SK-N-SH (cell line): ENCODE data around the gene UBLCP1. TPM values are rescaled to one million over a fixed set of nuclear protein-coding genes. Genes with fewer than 3 reads are reported as not detected.

ENCODE experiments used
- CTCF ChIA-PET: fragments of 300-600, 350-600 bp; formaldehyde crosslinking; extraction: SDS; loops from one replicate; lab custom pipeline; 2021; lab: Yijun Ruan, JAX
- POLR2A ChIA-PET: fragments of 350-600 bp; sonication (Branson Sonifier 250); formaldehyde crosslinking; extraction: SDS; loops from one replicate; lab custom pipeline; 2020; ENCODE audit warnings: antibody characterized with exemption, inconsistent platforms; lab: Yijun Ruan, JAX
- DNase-seq: peaks from one replicate; pipeline ENCODE4 v3.0.0; 2012
- H2AFZ ChIP-seq: fragments of 200-600 bp; sonication (generic); 2 replicates; pipeline ENCODE4 v1.8.1; 2016; ENCODE audit warnings: antibody characterized with exemption, mild to moderate bottlenecking, low read depth
- H3F3A ChIP-seq: fragments of 200-600 bp; sonication (generic); replicated peaks from 2 replicates; pipeline ENCODE3; 2016; ENCODE audit warnings: antibody characterized with exemption, mild to moderate bottlenecking; ENCODE audit not compliant: insufficient read depth
- H3K27ac ChIP-seq, 2 experiments: fragments of 200-500 bp in 1 of 2; fragments of 200-600 bp in 1 of 2; sonication (Bioruptor generic) in 1 of 2; sonication (generic), shearing (Covaris generic) in 1 of 2; 2 replicates each; pipeline versions ENCODE4 v1.5.1 to v1.6.1; 2014 to 2016; ENCODE audit warnings: low read depth in 2 of 2, inconsistent platforms in 1 of 2, low read length in 1 of 2, mild to moderate bottlenecking in 1 of 2, mixed read lengths in 1 of 2
- H3K27me3 ChIP-seq: fragments of 200-600 bp; sonication (generic), shearing (Covaris generic); 2 replicates; pipeline ENCODE4 v1.6.1; 2016; ENCODE audit warnings: mixed run types; ENCODE audit not compliant: insufficient read depth
- H3K36me3 ChIP-seq, 2 experiments: fragments of 200-500 bp in 1 of 2; fragments of 200-600 bp in 1 of 2; sonication (Bioruptor generic) in 1 of 2; sonication (generic) in 1 of 2; replicated peaks in 1 of 2; 2 replicates each; pipeline versions ENCODE3 to v1.5.1; 2014 to 2016; ENCODE audit warnings: low read length in 1 of 2, mild to moderate bottlenecking in 1 of 2; ENCODE audit not compliant: insufficient read depth in 2 of 2, control insufficient read depth in 1 of 2
- H3K4me1 ChIP-seq, 2 experiments: fragments of 200-500 bp in 1 of 2; fragments of 200-600 bp in 1 of 2; sonication (Bioruptor generic) in 1 of 2; sonication (generic), shearing (Covaris generic) in 1 of 2; 2 replicates each; pipeline versions ENCODE4 v1.5.1 to v1.6.1; 2014 to 2016; ENCODE audit warnings: low read depth in 1 of 2, low read length in 1 of 2, mixed run types in 1 of 2; ENCODE audit not compliant: insufficient read depth in 2 of 2, control insufficient read depth in 1 of 2
- H3K4me2 ChIP-seq: fragments of 200-600 bp; sonication (generic), shearing (Covaris generic); 2 replicates; pipeline ENCODE4 v1.6.1; 2017; ENCODE audit warnings: mixed run types
- H3K4me3 ChIP-seq, 2 experiments: fragments of 200-500 bp in 1 of 2; fragments of 200-600 bp in 1 of 2; sonication (Bioruptor generic) in 1 of 2; sonication (generic), shearing (Covaris generic) in 1 of 2; 2 replicates each; pipeline versions ENCODE4 v1.5.1 to v1.8.1; 2014 to 2016; ENCODE audit warnings: low read depth in 2 of 2, inconsistent platforms in 1 of 2, low read length in 1 of 2, mild to moderate bottlenecking in 1 of 2, mixed read lengths in 1 of 2, moderate library complexity in 1 of 2
- H3K79me2 ChIP-seq: fragments of 200-600 bp; sonication (generic); 2 replicates; pipeline ENCODE4 v1.8.1; 2017; ENCODE audit warnings: mild to moderate bottlenecking; ENCODE audit not compliant: insufficient read depth
- H3K9ac ChIP-seq: fragments of 200-600 bp; sonication (generic); 2 replicates; pipeline ENCODE4 v1.6.1; 2017; ENCODE audit warnings: mixed run types
- H3K9me2 ChIP-seq: fragments of 200-600 bp; sonication (generic); 2 replicates; pipeline ENCODE4 v1.6.1; 2017; ENCODE audit warnings: mixed run types
- H3K9me3 ChIP-seq: fragments of 200-600 bp; sonication (generic); 2 replicates; pipeline ENCODE4 v1.6.1; 2017; ENCODE audit warnings: mixed run types, mild to moderate bottlenecking, moderate library complexity
- H4K20me1 ChIP-seq: fragments of 200-600 bp; sonication (generic); 2 replicates; pipeline ENCODE4 v1.6.1; 2017; ENCODE audit warnings: mild to moderate bottlenecking, mixed run types; ENCODE audit not compliant: insufficient read depth
- CHD2 ChIP-seq: fragments of 150-350 bp; IDR thresholded peaks from 2 replicates; pipeline ENCODE4 v1.6.1; 2018; ENCODE audit warnings: low read length; ENCODE audit not compliant: partially characterized antibody
- GATA2 ChIP-seq: sonication (generic); formaldehyde crosslinking; IDR thresholded peaks from 2 replicates; pipeline ENCODE4 v1.5.0; 2020; ENCODE audit warnings: mild to moderate bottlenecking, missing genetic modification reagents
- NFIC ChIP-seq: IDR thresholded peaks from 2 replicates; pipeline ENCODE4 v1.4.0; 2012; ENCODE audit warnings: borderline replicate concordance
- NRF1 ChIP-seq: IDR thresholded peaks from 2 replicates; pipeline ENCODE4 v1.6.1; 2012; ENCODE audit warnings: low read depth, mild to moderate bottlenecking, low read length
- RAD21 ChIP-seq: IDR thresholded peaks from 2 replicates; pipeline ENCODE4 v1.6.1; 2012; ENCODE audit warnings: mild to moderate bottlenecking, low read length
- RXRA ChIP-seq: IDR thresholded peaks from 2 replicates; pipeline ENCODE4 v1.4.0; 2012; ENCODE audit warnings: low read depth, mild to moderate bottlenecking, borderline replicate concordance
- SIN3A ChIP-seq: IDR thresholded peaks from 2 replicates; pipeline ENCODE4 v1.6.1; 2012; ENCODE audit warnings: low read depth, mild to moderate bottlenecking, low read length, moderate library complexity, borderline replicate concordance
- WGBS: methylation state at CpG from one replicate; pipeline ENCODE4 v1.1.6; 2017; ENCODE audit warnings: low lambda C conversion rate; 5-methylcytosine and 5-hydroxymethylcytosine counted together
- polyA plus RNA-seq, 3 experiments: library from polyadenylated mRNA; depleted of rRNA; stranded (reverse); fragments of >200 nt; gene quantifications; 2 replicates each; pipeline ENCODE4 v1.2.3, GENCODE V29; 2012
- TF ChIP-seq, protein P1 (sequence below): IDR thresholded peaks from 2 replicates; pipeline ENCODE4 v1.4.0; 2012; ENCODE audit warnings: low read depth, borderline replicate concordance
- TF ChIP-seq, protein P2 (sequence below): IDR thresholded peaks from 2 replicates; pipeline ENCODE4 v1.4.0; 2012; ENCODE audit warnings: low read depth, borderline replicate concordance
- TF ChIP-seq, protein P3 (sequence below): IDR thresholded peaks from 2 replicates; pipeline ENCODE4 v1.4.0; 2012; ENCODE audit warnings: low read depth
- TF ChIP-seq, protein P4 (sequence below): fragments of 150-350 bp; IDR thresholded peaks from 2 replicates; pipeline ENCODE4 v1.6.1; 2016; ENCODE audit warnings: mild to moderate bottlenecking, low read depth, low read length
- TF ChIP-seq, protein P5 (sequence below): fragments of 150-350 bp; IDR thresholded peaks from 2 replicates; pipeline ENCODE4 v1.6.1; 2017; ENCODE audit warnings: antibody characterized with exemption, low read length, low read depth, borderline replicate concordance
- TF ChIP-seq, protein P6 (sequence below): fragments of 200-600 bp; sonication (generic); IDR thresholded peaks from 2 replicates; pipeline ENCODE4 v1.6.1; 2017; ENCODE audit warnings: antibody characterized with exemption, mild to moderate bottlenecking, moderate library complexity

UBLCP1 gene
- polyA plus RNA-seq, 1 of the 3 experiments (the other 2 are of a cell fraction) = 13.8 TPM

DNA sequence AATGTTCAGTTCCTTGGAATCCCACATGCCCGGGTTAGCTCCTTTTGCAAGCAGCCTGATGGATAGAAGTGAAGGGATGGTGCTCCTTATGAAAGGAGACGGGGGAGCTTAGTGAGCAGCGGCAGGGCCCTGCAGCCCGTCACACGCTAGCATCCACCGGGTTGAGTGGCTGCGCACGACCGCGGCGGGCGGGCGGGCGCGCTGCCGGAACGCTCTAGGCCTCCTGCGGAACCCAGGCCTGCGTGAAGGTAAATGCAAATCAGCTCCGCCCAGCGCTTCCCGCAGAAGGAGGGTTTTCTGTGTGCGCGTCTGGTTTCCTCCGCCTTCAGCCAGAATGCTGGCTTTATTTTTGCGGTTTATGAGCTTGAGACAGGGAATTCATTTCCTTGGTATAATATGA lies 47.4 kb downstream of the UBLCP1 start:
- no peaks in the 10 kb centered on the region for H3K79me2 ChIP-seq
- WGBS = 86% methylated on average over 25 of the region's 26 CpGs
- H3K9me3 ChIP-seq = no peaks in the 10 kb centered on the region
- H3K27ac ChIP-seq = no peak overlapping the region
- no peaks in the 10 kb centered on the region for H3K36me3 ChIP-seq
- no peak overlapping the region for H3K9ac ChIP-seq
- TF ChIP-seq, protein P1, sequence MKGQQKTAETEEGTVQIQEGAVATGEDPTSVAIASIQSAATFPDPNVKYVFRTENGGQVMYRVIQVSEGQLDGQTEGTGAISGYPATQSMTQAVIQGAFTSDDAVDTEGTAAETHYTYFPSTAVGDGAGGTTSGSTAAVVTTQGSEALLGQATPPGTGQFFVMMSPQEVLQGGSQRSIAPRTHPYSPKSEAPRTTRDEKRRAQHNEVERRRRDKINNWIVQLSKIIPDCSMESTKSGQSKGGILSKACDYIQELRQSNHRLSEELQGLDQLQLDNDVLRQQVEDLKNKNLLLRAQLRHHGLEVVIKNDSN = no peak
- TF ChIP-seq GATA2 (CRISPR knock-in tag) = no peak
- no peak for TF ChIP-seq SIN3A
- TF ChIP-seq NRF1 = no peak
- TF ChIP-seq, protein P2, sequence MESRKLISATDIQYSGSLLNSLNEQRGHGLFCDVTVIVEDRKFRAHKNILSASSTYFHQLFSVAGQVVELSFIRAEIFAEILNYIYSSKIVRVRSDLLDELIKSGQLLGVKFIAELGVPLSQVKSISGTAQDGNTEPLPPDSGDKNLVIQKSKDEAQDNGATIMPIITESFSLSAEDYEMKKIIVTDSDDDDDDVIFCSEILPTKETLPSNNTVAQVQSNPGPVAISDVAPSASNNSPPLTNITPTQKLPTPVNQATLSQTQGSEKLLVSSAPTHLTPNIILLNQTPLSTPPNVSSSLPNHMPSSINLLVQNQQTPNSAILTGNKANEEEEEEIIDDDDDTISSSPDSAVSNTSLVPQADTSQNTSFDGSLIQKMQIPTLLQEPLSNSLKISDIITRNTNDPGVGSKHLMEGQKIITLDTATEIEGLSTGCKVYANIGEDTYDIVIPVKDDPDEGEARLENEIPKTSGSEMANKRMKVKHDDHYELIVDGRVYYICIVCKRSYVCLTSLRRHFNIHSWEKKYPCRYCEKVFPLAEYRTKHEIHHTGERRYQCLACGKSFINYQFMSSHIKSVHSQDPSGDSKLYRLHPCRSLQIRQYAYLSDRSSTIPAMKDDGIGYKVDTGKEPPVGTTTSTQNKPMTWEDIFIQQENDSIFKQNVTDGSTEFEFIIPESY = no peak
- TF ChIP-seq, protein P3, sequence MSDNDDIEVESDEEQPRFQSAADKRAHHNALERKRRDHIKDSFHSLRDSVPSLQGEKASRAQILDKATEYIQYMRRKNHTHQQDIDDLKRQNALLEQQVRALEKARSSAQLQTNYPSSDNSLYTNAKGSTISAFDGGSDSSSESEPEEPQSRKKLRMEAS = no peak
- no peak for TF ChIP-seq RXRA
- TF ChIP-seq, protein P4, sequence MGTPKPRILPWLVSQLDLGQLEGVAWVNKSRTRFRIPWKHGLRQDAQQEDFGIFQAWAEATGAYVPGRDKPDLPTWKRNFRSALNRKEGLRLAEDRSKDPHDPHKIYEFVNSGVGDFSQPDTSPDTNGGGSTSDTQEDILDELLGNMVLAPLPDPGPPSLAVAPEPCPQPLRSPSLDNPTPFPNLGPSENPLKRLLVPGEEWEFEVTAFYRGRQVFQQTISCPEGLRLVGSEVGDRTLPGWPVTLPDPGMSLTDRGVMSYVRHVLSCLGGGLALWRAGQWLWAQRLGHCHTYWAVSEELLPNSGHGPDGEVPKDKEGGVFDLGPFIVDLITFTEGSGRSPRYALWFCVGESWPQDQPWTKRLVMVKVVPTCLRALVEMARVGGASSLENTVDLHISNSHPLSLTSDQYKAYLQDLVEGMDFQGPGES = no peak
- TF ChIP-seq, protein P5, sequence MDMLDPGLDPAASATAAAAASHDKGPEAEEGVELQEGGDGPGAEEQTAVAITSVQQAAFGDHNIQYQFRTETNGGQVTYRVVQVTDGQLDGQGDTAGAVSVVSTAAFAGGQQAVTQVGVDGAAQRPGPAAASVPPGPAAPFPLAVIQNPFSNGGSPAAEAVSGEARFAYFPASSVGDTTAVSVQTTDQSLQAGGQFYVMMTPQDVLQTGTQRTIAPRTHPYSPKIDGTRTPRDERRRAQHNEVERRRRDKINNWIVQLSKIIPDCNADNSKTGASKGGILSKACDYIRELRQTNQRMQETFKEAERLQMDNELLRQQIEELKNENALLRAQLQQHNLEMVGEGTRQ = no peak
- no peak for TF ChIP-seq CHD2
- TF ChIP-seq, protein P6, sequence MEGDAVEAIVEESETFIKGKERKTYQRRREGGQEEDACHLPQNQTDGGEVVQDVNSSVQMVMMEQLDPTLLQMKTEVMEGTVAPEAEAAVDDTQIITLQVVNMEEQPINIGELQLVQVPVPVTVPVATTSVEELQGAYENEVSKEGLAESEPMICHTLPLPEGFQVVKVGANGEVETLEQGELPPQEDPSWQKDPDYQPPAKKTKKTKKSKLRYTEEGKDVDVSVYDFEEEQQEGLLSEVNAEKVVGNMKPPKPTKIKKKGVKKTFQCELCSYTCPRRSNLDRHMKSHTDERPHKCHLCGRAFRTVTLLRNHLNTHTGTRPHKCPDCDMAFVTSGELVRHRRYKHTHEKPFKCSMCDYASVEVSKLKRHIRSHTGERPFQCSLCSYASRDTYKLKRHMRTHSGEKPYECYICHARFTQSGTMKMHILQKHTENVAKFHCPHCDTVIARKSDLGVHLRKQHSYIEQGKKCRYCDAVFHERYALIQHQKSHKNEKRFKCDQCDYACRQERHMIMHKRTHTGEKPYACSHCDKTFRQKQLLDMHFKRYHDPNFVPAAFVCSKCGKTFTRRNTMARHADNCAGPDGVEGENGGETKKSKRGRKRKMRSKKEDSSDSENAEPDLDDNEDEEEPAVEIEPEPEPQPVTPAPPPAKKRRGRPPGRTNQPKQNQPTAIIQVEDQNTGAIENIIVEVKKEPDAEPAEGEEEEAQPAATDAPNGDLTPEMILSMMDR = no peak
- TF ChIP-seq NFIC = no peak
- TF ChIP-seq RAD21 = no peak
- TF ChIP-seq, all 33 proteins: peak for 0
- POLR2A ChIA-PET = no interaction called here
- no peak overlapping the region for H3K4me2 ChIP-seq
- no peaks in the 10 kb centered on the region for H3F3A ChIP-seq
- no peaks in the 10 kb centered on the region for H4K20me1 ChIP-seq
- DNase-seq = no peak
- H3K9me2 ChIP-seq = no peaks in the 10 kb centered on the region
- H2AFZ ChIP-seq = no peak overlapping the region
- no peak overlapping the region for H3K4me3 ChIP-seq
- H3K4me1 ChIP-seq = no peaks in the 10 kb centered on the region; a peak in 1 of 4 replicates
- CTCF ChIA-PET = interaction anchor here (0.9 to 3.1 kb wide), 5 partner anchors 13 to 714 kb away, joined by 3 to 14 read pairs (median 6); no protein-coding TSS in a partner anchor
- no peaks in the 10 kb centered on the region; the same call in 1 of the 2 replicates for H3K27me3 ChIP-seq
